ENCODE measurements around the gene DCAF12.

The DCAF12 gene

DNA sequence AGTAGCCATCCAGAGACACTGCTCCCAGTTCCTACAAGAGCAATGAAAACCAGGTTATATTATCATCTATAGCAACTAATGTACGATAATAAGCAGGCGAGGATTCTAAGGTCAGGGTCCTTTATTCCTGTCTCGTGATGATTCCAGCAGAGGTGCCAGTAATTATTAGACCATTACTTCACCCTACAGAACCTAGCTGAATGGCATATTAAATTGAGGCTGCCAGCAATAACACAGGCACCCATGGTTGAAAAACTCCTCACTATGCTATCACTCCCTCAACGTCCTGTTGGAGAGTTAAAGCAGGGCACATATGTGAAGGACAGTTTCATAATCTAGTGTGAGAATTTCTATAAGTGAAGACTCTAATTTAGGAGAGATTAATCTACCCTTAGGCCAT is 29.7 kb downstream of the DCAF12 start:
- Mint-ChIP-seq H3K4me1 (peaks cover 13% of the 10 kb centered on the region), H3K27ac (no peak overlapping the region), H3K27me3 (peaks cover 8% of the 10 kb centered on the region), H3K9me3 (no peaks in the 10 kb centered on the region), H3K4me3 (no peak overlapping the region), H3K36me3 (peaks cover 6% of the 10 kb centered on the region)
- ATAC-seq = no peak

DNA sequence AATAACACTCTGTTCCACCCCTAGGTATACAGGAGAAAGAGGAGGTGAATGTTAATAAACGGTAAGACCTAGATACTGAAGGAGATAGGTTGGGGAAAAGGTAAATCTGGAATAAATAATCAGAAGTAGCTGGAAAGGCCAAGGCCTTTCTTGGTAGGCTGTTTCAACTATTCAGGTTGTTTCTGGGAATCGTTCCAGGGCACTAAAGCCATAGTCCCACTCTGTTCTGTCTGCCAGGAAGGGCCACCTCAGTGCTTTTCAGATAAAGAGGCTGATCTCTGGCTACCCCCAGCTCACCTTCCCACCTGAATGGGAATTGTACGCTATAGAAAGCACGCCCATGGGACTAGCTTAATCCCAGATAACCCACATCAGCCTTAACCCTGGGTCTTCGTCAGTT is 32.9 kb downstream of the DCAF12 start:
- Mint-ChIP-seq H3K4me1 (peaks cover 13% of the 10 kb centered on the region), H3K4me3 (no peak overlapping the region), H3K27ac (no peak overlapping the region), H3K27me3 (peaks cover 18% of the 10 kb centered on the region), H3K36me3 (peaks cover 6% of the 10 kb centered on the region), H3K9me3 (no peaks in the 10 kb centered on the region)
- ATAC-seq = no peak

DNA sequence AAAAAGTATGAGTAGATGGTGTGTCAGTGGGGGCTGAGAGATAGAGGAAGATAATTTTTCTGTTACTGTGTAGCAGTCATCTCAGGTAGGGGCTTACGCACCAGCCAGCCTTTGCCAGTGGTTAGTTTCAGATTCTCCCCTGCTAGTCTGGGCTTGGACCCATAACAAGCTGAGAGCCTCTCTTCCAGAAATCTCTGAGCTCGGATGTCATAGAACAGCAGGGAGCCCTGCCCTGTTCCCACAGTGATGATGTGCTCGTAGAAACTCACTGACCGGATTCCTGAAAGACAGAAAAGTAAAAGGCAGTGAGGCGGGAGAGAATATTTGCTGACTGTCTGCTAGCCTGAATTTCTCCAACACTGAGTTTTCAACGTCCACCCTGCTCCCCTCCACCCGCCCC is 37.2 kb downstream of the DCAF12 start:
- Mint-ChIP-seq H3K27ac (no peak overlapping the region), H3K36me3 (peaks cover 6% of the 10 kb centered on the region)
- no peak for ATAC-seq

DNA sequence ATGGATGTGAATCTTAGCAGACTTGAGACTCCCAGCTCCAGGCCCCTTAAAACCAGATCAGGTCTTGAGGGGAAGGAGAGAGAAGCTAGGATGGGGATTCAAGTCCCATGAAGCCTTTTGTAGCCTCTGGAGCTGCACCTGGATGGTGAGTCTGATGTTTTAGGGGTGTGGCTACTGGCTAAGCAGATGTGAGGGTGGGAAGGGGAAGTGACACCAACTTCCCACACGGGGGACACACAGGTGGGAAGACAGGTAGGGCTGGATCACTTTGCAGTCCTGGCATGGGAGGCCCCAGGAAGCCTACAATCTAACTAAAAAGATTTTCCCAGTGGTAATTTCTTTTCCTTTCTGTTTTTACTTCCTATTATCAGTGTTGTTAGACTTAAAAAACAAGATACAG is 39.1 kb downstream of the DCAF12 start:
- Mint-ChIP-seq H3K27ac (no peak overlapping the region), H3K4me1 (no peaks in the 10 kb centered on the region), H3K27me3 (peaks cover 10% of the 10 kb centered on the region), H3K9me3 (no peaks in the 10 kb centered on the region), H3K36me3 (no peaks in the 10 kb centered on the region), H3K4me3 (no peak overlapping the region)
- no peak for ATAC-seq

More for the DNA sequence above, 37.2 kb downstream of the DCAF12 start:
- Mint-ChIP-seq H3K4me3 (no peak overlapping the region), H3K4me1 (no peaks in the 10 kb centered on the region), H3K27me3 (peaks cover 10% of the 10 kb centered on the region), H3K9me3 (no peaks in the 10 kb centered on the region)

DNA sequence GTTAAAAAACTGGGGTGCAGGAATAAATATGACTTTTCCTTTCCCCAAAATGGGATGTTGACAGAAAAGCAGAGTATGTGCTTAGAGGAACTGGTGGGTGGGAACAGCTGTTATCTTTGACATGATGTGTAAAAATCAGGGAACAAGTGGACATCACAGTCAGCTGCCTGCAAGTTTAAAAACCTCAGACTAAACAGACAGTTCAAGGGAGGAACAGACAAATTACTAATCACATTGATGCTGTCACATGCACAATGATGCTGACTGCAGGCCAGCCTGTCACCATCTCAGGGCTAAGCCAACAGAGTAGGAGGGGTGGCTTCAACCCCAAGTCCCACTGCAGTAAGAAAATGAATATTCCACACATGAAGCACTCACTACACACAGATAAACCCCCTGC is 39.6 kb downstream of the DCAF12 start:
- no peaks in the 10 kb centered on the region for H3K36me3 Mint-ChIP-seq
- no peak overlapping the region for H3K4me3 Mint-ChIP-seq
- H3K4me1 Mint-ChIP-seq = no peaks in the 10 kb centered on the region
- H3K27ac Mint-ChIP-seq = no peak overlapping the region
- ATAC-seq = no peak
- no peaks in the 10 kb centered on the region for H3K9me3 Mint-ChIP-seq
- H3K27me3 Mint-ChIP-seq = peaks cover 10% of the 10 kb centered on the region

DNA sequence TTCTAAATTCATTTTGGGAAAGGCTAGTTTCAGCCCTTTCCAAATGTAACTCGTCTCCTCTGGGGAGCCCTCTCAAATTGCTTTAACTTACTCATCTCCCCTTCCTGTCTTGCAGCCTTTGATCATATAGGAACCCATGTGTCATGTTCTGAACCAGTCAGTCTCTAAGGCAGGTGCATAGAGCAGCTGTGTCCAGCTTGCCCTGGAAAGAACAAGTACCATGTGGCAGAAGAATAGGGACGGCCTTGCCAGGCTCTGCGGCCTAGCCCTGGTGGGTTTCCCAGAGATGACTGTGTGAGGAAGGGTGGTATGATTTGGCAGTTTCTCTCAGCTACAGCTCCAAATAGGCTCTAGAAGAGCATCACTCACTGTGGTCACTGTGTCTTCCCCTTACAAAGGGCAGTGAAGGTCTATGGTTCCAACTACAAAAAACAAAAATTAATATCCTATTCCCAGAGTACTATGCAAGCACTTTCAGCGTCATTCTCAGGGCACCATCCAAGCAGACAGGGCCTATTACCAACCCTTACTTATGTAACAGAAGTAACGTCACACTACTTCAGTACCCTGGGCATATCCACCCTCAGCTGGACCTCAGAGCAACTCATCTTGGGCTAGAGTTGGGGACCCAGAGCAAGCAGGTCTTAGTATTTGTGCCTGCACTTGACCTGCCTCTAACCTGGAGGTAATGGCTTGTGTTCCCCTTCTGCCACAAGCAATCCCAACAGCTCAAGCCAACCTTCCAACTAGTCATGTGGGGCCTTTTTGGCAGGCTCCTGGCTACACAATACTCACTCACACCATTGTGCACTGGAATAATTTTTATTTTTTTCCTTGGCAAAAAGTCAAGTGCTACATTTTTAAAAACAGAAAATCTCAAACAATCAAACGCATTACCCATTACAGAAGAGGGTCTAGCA is 40.7 kb downstream of the DCAF12 start:
- H3K27ac Mint-ChIP-seq = no peak overlapping the region
- H3K4me3 Mint-ChIP-seq = no peak overlapping the region
- H3K36me3 Mint-ChIP-seq = no peaks in the 10 kb centered on the region
- no peaks in the 10 kb centered on the region for H3K4me1 Mint-ChIP-seq
- no peaks in the 10 kb centered on the region for H3K9me3 Mint-ChIP-seq
- no peak for ATAC-seq
- H3K27me3 Mint-ChIP-seq = peaks cover 6% of the 10 kb centered on the region

DNA sequence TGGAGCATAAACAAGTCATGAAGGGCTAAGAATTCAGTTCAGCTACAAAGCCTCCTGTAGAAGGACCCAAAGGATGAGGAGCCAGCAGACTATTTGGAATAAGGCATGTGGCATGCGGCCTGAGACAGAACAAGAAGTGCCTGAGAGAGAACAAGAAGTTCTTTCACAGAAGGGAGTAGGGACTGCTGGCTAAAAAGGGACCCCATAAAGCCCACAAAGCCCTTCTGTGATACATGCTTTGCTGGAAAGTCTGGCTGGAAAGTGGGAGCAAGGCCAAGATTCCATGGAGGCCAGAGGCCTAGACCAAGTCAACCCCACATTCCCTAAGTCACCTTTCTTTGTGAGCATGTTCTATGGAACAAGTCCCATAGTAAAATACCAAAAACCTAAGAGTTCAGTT is 41.9 kb downstream of the DCAF12 start:
- no peak overlapping the region for H3K4me3 Mint-ChIP-seq
- no peaks in the 10 kb centered on the region for H3K9me3 Mint-ChIP-seq
- no peak overlapping the region for H3K27ac Mint-ChIP-seq
- no peaks in the 10 kb centered on the region for H3K4me1 Mint-ChIP-seq
- H3K36me3 Mint-ChIP-seq = no peaks in the 10 kb centered on the region
- peaks cover 3% of the 10 kb centered on the region for H3K27me3 Mint-ChIP-seq
- no peak for ATAC-seq

DNA sequence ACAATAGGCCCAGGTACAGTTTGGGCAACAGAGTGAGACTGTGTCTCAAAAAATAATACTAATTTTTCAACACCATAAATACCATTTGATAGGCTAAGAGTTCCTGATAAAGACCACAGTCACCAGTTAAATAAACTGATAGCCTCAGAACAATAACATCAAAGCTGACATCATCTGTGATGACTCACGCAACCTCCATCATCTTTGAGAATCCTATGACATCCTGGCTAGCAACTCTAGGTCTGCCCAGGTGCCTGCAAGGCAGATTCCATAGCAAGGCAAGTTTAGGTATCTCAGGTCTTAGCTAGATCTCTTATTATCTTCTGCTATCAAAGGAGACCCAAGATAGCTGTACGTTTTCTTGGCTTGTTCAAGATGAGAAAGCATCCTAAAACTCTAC is 47.3 kb downstream of the DCAF12 start:
- H3K9me3 Mint-ChIP-seq = no peaks in the 10 kb centered on the region
- peaks cover 9% of the 10 kb centered on the region for H3K27me3 Mint-ChIP-seq
- ATAC-seq = no peak
- no peaks in the 10 kb centered on the region for H3K36me3 Mint-ChIP-seq
- no peak overlapping the region for H3K27ac Mint-ChIP-seq
- no peak overlapping the region for H3K4me3 Mint-ChIP-seq
- H3K4me1 Mint-ChIP-seq = no peaks in the 10 kb centered on the region

DNA sequence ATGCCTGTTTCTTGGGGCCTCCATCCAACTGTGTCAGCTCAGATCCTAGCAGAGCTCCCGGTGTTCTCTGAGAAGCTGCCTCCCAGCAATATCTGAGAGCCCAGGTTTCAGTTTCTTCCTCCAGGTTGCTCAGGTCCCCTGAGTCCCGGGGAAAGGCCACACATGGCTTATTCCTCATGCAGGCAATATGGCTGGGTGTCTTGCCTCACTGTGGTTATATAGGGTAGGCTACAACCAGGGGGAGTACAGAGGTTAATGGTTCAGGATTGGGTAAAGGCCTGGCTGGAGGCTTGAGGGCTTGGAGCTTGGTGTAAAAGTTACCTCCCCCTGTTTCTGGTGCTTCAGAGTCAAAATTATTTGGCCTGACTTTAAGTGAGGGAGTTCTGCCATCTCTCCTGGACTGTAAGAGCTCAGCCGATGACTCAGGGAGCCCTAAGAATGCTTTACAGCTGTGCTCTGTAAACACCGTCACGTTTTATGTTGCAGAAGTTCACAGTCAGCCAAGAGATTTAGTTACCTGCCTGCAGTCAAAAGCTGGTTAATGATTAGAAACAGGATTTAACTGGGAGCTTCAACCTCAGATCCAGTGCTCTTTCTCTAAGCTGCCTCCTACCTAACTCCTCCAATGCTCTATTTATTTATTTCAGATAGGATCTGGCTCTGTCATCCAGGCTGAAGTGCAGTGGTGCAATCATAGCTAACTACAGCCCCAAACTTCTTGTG is 53.5 kb downstream of the DCAF12 start:
- no peak overlapping the region for H3K27ac Mint-ChIP-seq
- no peaks in the 10 kb centered on the region for H3K9me3 Mint-ChIP-seq
- no peaks in the 10 kb centered on the region for H3K36me3 Mint-ChIP-seq
- no peak for ATAC-seq
- no peaks in the 10 kb centered on the region for H3K4me1 Mint-ChIP-seq
- no peak overlapping the region for H3K4me3 Mint-ChIP-seq
- H3K27me3 Mint-ChIP-seq = no peaks in the 10 kb centered on the region

DNA sequence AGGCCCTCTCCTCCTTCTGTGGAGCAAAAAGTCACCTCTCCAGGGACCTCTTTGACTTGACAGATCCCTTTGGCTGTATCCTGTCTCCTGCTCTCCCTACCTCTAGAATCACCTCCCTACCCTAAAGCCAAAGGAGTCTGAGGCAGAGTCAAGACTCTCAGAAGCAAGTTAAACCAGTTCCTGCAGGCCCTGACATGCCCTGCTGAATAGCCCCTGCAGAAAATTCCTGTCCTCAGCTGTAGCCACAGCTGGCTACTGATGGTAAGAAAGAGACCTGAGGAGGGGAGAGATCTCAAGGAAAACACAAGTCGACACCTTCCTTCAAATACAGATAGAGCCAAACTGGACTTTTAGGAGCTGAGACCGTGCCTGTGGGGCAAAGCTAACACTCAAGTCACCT is 54.1 kb downstream of the DCAF12 start:
- no peaks in the 10 kb centered on the region for H3K36me3 Mint-ChIP-seq
- H3K9me3 Mint-ChIP-seq = no peaks in the 10 kb centered on the region
- no peak for ATAC-seq
- H3K27me3 Mint-ChIP-seq = no peaks in the 10 kb centered on the region
- no peak overlapping the region for H3K4me3 Mint-ChIP-seq
- no peaks in the 10 kb centered on the region for H3K4me1 Mint-ChIP-seq
- H3K27ac Mint-ChIP-seq = no peak overlapping the region

DNA sequence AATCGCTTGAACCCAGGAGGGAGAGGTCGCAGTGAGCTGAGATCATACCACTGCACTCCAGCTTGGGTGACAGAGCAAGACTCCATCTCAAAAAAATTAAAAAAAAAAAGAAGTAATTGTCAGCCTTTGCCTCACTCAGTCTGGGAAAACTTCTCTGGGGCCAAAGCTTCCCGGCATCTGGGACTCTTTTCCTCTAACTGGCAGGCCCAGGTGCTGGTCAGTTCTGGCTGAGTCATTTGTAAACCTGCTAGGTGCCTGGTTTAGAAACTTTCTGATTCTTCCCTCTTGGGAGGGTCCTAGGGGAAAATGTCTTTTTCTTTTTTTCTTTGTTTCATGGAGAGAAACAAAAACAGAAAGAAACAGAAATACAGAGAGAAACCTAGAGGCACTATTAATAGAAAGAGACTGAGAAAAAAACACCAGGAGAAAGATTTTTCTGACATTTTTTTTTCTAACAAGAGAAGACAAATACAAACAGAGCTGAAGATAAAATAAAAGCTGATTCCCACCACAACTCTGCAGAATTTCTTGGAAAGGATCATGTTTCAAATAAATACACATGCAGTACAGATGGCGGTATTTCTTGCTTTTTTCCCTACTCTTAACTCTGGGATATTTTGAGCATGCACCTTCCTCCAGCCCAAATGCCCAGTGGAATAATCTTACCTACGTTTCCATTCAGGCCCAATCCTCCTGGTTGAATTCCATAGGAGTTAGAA is 55.7 kb downstream of the DCAF12 start:
- Mint-ChIP-seq H3K27ac (no peak overlapping the region), H3K27me3 (no peaks in the 10 kb centered on the region)

DNA sequence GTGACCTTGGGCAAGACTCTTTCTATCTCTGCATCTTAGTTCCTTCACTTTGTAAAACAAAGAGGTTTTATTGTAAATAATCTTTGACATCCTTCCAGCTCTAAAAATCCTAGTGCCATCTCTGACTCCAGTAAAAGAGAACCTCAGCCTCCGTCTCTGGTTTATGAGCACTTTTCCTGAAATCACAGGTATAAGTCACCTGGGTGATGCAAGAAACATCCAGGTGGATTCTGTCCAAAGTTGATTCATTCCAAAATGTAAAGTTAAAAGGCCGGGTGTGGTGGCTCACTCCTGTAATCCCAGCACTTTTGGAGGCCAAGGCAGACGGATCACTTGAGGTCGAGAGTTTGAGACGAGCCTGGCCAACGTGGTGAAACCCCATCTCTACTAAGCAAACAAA is 56.7 kb downstream of the DCAF12 start:
- H3K4me3 Mint-ChIP-seq = no peak overlapping the region
- H3K36me3 Mint-ChIP-seq = no peaks in the 10 kb centered on the region
- H3K4me1 Mint-ChIP-seq = no peaks in the 10 kb centered on the region
- H3K27me3 Mint-ChIP-seq = no peaks in the 10 kb centered on the region
- no peak overlapping the region for H3K27ac Mint-ChIP-seq
- no peak for ATAC-seq
- no peaks in the 10 kb centered on the region for H3K9me3 Mint-ChIP-seq

More for the DNA sequence above, 55.7 kb downstream of the DCAF12 start:
- Mint-ChIP-seq H3K9me3 (no peaks in the 10 kb centered on the region), H3K4me1 (no peaks in the 10 kb centered on the region), H3K4me3 (no peak overlapping the region), H3K36me3 (no peaks in the 10 kb centered on the region)
- no peak for ATAC-seq

DNA sequence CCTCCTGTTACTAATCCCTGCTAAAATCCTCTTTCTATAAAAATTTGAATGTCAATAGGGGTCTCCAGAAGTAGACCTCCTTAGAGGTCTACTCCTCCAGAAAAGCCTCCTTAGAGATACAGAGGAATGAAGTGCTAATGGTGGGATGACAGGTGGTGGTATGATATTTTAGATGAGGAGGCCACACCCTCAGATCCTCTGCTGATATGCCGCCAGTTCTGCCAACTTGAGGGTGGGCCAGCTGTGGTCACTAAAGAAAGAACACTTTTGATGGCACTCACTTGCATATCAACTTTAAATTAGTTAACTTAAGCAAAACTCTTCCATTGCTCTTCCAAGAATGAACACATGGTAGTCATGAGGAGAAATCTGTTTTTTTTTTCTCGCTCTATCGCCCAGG is 61.0 kb downstream of the DCAF12 start:
- ATAC-seq = no peak
- Mint-ChIP-seq H3K27me3 (no peaks in the 10 kb centered on the region), H3K27ac (no peak overlapping the region), H3K36me3 (no peaks in the 10 kb centered on the region), H3K4me3 (no peak overlapping the region), H3K4me1 (no peaks in the 10 kb centered on the region), H3K9me3 (no peaks in the 10 kb centered on the region)

DNA sequence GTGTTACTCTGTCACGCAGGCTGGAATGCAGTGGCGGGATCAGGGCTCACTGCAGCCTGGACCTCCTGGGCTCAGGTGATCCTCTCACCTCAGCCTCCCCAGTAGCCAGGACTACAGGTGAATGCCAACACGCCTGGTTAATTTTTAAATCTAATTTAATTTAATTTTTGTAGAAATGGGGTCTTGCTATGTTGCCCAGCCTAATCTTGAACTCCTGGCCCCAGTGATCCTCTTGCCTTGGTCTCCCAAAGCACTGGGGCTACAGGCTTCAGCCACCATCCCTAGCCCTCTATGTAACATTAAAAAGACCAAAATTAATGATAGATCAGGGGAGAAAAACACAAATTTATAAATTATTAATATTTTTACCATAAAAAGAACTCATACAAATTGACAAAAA is 66.5 kb downstream of the DCAF12 start:
- Mint-ChIP-seq H3K27ac (no peak overlapping the region), H3K9me3 (no peaks in the 10 kb centered on the region), H3K27me3 (no peaks in the 10 kb centered on the region), H3K4me3 (no peak overlapping the region), H3K36me3 (no peaks in the 10 kb centered on the region), H3K4me1 (no peaks in the 10 kb centered on the region)
- ATAC-seq = no peak

DNA sequence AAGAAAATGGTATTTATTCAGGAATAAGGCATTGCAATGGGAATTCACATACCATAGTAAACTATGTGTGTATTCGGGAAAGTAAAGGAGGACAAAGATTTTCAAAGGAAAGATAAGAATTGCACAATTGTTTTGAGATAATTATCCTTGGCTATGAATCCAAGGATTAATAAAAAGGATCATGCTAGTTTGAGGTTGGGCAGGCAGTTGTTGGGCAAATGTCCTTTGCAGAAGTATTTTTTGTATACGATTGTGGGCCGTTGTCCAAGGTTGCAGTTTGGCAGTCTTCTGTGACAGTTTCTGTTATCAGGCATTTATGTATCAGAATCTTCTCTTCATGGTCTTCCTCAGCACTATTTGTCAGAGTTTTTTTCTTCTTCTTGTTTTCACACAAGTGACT is 67.2 kb downstream of the DCAF12 start:
- Mint-ChIP-seq H3K4me1 (no peaks in the 10 kb centered on the region), H3K27ac (no peak overlapping the region), H3K27me3 (no peaks in the 10 kb centered on the region), H3K4me3 (no peak overlapping the region), H3K36me3 (no peaks in the 10 kb centered on the region), H3K9me3 (no peaks in the 10 kb centered on the region)
- ATAC-seq = no peak

Data from stimulated activated memory B cell treated with anti-CD40 and anti-IgM and Interleukin-4, amounts not matched to agents 10 μg/mL and 1 μg/mL and 100 μg/mL, for 72 hours (primary cell).